GM21390 (cell line): ENCODE results near the gene CD40LG.

ENCODE experiments used
- ATAC-seq: cut with Tn5 transposase; IDR thresholded peaks from one replicate; pipeline ENCODE4 v1.9.1; 2021; ENCODE audit not compliant: unreplicated experiment

The CD40LG gene

DNA sequence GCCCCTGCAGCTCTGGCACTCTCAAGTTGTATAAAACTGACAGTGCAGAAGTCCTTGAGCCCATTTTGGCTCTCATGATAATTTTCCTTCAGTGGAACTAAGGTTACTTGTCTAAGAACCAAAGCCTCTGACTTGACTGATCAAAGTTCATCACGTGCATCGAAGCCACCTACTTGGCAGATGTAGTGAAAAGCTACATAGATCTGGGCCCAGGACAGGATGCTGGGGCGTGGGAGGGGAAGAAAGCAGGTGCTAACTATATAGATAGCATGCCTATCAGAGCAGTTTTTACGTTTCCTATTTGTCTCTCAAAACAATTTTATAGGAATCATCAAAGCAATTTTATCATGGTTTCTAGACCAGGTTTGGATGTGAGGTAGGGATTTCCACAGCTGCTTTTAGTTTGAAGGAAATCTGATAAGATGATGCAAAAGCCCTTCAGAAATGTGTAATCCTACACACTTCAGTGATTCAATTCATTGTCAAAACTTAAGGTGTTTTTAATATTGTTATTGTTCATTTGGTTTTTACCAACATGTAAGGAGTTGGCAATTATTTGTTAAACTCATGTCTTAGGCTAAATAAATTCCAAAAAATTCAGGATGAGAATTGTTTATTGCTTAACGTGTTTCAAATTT, 1.2 kb upstream of the CD40LG start:
- ATAC-seq = no peak

DNA sequence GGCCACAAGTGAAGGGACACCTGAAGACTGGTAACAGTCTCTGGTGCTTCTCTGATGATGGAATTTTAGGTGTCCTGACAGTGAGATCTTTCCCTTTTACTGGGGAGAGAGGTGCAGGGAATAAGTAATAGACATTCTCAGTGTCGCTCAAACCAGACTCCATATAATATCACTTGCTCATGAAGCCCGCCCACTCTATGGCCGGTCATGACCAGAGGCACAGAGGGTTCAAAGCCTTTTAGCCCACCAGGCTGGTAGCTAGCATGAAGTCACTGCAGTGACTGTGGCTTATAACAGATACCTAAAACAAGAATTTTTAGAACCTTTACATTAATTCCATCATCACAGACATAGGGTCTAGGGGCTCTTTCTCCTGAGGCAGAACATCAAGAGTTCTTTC, 2.9 kb downstream of the CD40LG start:
- ATAC-seq = no peak

DNA sequence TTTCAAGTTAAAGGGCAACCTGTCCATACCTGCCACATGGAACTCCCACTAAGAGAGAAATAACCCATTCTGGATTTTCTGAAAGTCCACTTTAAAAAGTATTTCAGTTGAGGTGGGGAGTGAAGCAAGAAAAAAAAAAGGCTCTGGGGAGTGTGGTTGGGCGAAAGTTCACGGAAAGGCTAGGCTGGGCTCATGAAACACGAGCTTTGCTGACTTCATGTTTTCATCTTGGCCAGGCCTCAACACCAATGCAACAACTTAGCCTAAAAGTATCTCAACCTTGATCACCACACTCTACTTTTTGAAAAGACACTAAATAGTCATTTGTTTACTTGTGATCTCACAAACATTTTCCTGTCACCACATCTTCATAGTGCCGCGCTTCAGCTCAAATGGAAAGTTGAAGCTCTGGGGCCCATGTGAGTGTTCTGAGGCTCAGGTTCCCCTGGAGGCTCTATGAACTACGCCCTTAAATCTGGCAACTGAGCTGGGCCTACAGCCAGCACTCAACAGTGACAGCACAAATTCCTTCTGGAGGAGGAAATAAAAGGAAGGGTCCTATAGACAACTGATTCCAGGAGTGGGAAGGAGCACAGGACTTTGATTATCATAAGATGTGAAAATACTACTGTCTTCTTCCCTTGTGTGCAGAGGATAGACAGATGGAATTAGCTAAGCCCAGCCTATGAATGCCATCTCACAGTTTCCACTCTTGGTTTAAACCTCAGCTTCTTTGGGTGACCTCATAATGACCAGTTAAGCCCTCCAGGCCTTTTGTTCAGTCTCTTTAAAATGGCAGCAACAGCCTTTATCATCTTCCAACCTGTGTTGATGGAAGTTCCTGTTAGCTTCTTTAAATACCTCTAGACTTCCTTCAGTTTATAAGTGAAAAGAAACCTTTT, 5.1 kb downstream of the CD40LG start:
- ATAC-seq = no peak

DNA sequence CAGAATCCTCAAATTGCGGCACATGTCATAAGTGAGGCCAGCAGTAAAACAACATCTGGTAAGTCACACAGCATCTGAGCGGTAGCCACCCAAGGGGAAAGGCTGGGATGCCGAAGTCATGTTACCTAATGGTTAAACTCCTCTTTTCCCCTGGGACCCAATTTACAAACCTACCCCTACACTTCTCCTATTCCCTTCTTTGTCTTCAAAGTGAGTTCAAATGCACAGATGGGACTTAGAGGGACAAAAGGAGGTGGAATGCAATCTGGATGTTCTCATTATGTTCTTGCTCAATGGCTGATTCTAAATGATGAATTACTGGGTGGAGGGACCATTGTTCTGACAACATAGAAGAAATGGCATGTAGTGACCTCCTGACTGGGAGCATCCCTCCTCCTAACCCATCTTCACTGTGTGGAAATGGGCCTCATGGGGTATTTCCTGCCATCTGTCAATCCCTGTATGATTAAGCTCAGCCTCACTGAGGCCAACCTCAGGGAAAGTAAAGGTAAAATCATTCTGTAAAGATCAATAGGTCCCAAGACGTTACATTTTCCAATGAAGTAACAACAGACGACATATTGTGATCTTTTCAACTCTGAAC, 8.5 kb downstream of the CD40LG start:
- no peak for ATAC-seq

DNA sequence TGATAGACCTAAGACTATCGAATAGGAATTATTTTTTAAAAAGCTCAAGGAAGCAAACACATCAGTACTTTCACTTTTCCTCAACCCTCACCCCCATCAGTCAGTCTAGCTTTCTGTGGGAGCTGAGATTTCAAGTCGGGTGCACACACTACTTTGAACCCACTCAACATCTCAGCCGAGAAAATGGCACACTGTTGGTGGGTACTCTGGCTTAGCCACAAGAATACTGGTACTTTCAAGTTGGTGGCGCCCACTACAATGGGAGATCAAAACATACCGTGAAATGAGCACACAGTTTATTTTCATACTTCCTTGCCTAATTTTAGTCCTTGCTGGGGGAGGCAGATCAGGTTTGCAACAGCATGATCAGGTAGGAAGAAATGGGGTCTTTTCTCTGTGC, 10.2 kb downstream of the CD40LG start:
- no peak for ATAC-seq

DNA sequence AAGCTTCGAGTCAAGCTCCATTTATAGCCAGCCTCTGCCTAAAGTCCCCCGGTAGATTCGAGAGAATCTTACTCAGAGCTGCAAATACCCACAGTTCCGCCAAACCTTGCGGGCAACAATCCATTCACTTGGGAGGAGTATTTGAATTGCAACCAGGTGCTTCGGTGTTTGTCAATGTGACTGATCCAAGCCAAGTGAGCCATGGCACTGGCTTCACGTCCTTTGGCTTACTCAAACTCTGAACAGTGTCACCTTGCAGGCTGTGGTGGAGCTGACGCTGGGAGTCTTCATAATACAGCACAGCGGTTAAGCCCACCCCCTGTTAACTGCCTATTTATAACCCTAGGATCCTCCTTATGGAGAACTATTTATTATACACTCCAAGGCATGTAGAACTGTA, 11.2 kb downstream of the CD40LG start:
- no peak for ATAC-seq

DNA sequence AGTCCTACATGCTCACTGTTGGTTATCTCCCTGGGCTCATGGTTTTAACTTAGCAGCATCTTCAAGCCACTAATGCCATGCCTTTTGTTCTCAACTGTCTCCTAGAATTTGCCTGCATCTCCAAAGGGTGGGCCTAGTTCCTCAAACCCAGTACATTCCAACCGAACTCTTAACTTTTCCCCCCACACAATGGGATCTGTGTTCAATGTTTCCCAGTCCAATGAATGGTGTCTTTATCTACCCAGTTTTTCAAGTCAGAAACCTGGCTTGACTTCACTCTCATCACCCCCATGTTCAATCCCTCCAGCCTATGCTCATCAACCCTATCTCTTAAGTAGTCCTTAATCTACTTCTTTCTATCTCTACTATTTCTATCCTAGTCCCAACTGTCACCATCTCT, 12.9 kb downstream of the CD40LG start:
- no peak for ATAC-seq

DNA sequence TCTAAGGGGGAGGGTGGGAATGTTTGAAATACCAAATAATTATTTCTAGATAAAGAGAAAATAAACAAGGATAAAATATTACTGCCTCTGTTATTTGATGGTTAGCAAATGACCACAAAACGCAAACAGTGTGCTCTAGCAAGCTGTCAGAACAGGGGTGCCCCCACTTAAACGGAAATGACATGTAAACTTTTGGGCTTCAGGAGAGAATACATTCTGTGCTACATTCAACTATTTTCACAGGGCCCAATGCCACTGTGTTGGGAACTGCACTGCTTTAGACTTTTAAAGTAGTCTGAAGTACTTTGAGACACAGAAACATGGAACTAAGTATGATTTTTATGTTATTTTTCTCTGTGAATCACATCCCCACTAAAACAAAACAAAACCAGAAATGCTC, 14.1 kb downstream of the CD40LG start:
- no peak for ATAC-seq

DNA sequence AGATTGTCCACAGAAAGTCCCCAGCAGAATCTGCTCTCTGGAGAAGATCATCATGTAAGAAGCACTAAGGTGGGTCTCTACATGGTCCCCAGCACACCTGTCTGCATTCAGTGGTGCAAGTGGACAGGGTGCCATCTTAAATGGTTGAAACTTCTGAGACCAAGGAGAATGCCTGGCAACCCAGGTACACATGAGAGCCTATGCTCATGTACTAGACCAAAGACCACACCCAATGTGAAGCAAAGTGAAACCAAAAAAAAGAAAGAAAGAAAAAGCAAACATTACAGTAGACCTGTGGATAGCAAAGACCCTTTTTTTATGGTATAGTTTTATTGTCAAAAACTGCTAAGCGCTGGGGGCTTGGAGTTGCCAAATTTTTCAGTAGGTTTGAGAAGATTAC, 15.0 kb downstream of the CD40LG start:
- no peak for ATAC-seq

DNA sequence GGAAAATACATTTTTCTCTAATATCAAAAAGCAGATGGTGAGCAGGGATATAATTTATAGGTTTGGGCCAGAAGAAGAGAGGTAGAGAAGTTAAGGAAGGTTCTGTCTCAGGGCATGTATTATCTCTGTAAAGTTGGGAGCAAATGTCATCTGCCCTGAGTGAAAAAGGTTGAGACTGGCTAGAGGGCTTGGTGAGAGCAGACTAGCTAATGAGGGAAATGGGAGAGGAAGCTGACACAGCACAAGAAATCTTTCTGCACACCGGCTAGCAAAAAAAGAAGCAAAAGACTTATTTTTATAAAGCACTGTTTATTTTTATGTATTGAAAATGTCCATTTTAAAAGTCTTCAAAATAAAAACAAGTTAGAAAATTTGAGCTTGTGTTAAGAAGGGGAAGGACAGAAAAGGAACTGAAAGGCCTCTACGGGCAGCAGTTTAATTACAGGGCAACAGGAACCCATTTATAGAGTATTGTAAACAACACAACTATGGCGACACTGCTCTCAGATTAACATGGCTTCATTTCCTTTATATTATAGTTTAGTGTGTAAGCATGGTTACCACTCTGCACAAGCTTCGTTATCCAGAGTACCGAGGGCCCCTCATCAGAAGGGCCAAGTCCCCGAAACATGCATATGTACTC, 17.4 kb downstream of the CD40LG start:
- peak; percentile 74 for ATAC-seq

DNA sequence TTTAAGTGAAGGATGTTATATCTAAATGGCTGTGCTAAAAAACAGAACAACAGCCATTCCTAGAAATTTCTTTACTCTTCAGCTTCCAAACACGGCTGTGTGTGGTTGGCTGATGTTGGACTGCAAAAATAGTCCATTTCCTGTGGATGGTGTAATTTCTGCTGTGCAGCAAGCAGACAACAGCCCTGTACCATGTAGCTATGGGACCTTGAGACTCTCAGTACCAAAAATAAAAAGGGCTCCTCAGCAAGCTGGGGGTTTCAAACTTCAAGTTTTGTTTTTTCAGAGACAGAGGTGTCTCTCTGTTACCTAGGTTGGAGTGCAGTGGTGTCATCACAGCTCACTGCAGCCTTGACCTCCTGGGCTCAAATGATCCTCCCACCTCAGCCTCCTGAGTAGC, 18.1 kb downstream of the CD40LG start:
- ATAC-seq = peak; percentile 70

DNA sequence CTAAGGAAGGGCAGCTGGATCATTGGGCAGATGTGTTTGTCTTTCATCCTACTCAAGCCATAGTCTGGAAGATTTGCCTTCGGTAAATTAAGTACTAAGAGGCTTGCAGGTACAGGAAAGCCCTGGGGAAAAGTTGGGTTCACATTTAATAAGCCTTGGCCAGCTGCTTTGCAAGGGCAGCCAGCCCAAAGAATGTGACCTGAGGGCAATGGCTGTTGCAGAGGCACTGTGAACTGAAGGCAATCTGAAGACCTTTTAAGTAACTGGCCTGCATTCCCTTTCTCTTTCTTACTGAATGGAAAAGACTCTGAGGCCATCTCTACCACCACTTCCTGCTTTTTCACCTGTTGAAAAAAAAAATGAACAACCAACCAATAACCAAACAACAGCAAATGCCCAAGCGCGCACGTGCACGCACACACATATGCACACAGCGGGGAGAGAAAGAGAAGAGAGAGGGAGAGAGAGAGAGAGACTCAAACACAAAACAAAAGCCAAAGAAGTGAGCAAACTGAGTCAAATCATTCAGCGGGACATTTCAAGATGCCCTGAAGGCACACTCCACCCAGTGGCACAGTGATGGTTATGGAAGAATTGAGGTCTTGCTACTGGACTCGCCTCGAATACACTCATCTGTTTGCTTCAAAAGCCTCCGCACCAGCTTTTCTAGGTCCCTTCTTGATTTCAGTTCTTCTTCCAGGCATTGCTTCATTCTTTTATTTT, 19.6 kb downstream of the CD40LG start:
- no peak for ATAC-seq

DNA sequence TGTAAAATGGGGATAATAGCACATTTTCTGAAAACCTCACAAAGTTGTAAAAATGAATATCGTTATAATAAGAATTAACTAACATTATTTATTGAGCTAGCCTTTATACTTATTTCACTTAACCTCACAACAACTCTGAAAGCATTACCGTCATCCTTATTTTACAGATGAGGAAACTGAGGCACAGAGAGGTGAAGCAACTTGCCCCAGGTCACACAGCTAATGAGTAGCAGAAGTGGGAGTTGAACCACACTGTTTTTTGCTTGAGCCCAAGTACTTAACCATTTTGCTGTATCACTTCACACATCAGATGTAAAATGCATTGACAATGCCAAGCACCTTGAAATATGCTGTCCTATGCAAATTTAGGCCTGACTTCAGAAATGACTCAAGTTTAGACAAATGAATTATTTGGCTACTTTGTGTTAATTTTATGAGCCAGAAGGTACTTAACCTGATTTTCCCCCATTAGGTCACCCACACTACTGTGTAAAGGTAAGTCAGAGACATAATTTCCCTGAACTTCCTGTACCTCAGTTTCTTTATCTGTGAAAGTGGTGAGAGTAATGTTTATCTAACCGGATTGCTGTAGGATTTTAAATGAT, 23.1 kb downstream of the CD40LG start:
- ATAC-seq = no peak

DNA sequence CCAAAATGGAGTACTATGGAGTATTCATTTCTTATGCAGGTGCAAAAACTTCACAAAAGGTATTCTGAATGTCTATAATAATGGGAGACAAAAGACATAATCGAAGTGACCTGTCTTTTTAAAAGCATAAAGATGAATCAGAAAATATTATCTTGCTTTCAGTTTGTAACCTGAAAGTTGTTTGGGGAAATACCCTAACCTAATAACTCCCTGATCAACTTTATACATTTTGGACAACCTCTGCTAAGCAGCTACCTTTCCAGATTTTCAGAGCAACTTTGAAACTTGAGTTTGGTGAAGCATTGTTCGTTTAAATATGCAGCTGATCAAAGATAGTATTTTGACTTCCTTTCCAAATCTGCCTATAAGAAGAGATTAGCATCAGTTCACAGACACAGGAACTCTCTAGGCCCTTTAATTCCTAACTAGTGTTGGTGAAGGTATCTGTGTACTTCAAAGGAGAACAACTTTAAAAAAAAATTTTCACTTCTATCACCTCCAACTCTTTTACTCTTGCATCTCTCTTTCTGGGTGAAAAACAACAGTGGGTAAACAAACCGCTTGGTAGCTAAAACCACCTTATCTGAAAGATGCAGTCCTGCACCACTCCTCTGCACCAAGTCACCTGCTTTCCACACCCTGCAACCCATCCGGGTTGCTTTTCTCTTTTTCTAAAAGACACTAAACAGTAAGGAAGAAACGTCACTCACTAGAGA, 26.5 kb downstream of the CD40LG start:
- ATAC-seq = peak; percentile 40

DNA sequence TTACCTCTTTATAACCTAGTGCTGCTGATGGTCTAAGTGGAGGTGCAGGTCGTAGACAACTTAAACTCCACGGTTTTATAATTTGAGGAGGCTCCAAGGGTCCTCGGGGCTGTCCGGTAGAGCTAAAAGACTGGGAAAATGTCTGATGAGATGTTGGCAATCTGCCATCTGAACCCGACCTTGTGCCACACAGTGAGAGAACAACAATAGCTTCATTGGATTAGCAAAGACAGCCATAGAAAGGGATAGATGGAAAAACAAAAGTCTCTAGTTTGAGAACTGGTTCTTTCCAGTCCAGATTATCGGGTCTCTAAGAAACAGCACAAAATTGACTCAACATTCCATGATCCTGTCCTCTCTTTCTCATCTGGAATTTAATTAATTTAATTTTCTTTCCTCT, 31.6 kb downstream of the CD40LG start:
- no peak for ATAC-seq

DNA sequence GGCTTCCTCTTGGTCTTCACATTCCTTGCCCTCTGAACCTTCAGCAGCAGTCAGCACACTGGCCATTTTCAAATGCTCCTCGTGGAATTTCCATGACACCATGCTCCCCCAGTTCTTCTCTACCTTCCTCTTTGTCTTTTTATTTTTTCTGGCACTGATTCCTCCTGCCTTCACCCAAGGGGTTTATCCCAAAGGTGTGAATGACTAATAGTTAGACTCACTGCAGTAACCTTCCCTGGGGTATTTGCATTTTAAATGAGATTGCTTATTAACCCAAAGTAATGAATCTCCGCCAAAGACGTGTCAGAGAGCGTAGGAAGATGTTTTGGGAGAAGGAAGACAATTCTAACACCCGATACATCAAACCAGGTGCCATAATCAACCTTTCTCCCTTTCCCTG, 36.2 kb downstream of the CD40LG start:
- no peak for ATAC-seq

DNA sequence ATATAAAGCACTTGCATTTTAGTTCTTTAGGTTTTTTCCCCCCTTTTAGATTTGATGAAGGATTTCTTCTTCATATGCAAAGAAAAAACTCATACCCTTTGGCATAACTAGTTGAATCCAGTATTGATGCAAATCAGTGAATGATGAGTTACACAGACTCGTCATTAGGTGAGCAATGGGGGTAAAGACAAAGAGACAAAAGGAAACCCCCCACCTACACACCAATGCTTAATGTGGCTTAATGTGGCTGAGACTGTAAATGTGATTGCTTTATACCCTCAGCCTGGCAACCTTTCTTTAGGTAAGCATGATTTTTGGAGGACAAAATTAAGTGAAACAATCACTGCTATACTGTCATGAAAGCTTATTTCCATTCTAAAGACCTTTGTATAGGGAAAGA, 39.5 kb downstream of the CD40LG start:
- no peak for ATAC-seq

DNA sequence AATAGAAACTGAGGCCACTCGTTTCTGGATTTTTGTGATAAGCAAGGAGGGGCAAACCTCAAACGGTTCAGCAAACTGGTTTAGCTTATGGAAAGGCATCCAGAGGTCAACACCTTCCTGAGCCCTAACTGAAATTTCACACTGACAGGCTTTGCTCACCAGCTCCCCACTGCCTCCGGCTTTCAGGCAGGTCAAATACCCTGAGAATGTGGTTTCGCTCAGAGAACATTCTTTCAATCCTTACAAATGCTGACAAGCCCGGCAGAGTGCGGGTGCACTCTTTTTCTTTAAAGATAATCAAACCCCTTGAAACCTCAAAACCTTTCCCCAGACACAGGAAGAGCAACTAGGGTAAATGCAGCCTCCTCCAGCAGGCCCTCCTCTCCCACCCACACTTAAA, 41.5 kb downstream of the CD40LG start:
- peak; percentile 53 for ATAC-seq

DNA sequence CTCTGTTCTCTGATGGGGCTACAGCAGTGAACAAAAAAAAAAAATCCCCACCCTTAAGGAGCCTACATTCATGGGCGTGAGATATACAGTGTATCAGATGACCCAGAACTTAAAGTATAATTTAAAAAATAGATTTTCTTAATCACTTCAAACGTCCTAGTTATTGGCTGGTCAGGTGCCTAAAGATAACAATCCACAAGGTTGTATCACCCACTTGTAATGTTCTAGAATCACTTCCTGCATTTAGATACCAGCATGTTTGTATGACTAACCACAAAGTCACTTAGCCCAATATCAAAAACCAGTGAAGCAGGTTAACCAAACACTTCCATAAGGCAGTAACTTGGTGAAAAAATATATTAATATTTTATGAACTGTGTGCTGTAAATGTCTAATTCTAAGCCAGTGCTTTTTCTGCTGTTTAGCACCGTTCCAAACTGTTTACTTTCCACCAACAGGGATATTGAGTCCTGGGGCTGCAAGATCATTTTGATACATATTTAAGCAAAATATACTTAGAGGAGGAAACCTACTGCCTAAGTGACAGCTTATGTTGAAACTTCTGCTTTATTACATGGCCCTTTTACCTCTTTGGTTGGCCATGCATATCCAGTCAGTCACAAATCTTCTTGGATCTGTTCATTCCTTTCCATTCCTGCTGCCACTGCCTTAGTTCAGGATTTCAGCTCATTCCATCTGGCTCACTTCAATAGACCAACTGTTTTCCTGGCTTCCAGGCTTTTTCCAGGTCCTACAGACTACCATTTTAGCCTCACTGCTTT, 43.3 kb downstream of the CD40LG start:
- no peak for ATAC-seq
